GM10847 (cell line): ENCODE measurements around the gene PITHD1.

Source experiments
- POLR2A ChIP-seq: IDR thresholded peaks from 2 replicates; pipeline ENCODE4 v1.6.1; 2011; ENCODE audit not compliant: insufficient read length; ENCODE audit errors: extremely low read depth

Gene PITHD1

GRCh38 chr1:23803674-23804073 lies 25.5 kb downstream of the PITHD1 start:
- TF ChIP-seq POLR2A = no peak

- TF ChIP-seq POLR2A = no peak
Measured at GRCh38 chr1:23804183-23804835, 26.1 kb downstream of the PITHD1 start.

GRCh38 chr1:23805025-23805424 lies 26.8 kb downstream of the PITHD1 start:
- TF ChIP-seq POLR2A = no peak

GRCh38 chr1:23806280-23806679 lies 28.1 kb downstream of the PITHD1 start:
- TF ChIP-seq POLR2A = no peak

GRCh38 chr1:23807453-23807852 lies 29.2 kb downstream of the PITHD1 start:
- TF ChIP-seq POLR2A = no peak

GRCh38 chr1:23809751-23810171 lies 31.5 kb downstream of the PITHD1 start:
- TF ChIP-seq POLR2A = no peak

- no peak for TF ChIP-seq POLR2A
Measured at GRCh38 chr1:23810818-23811540, 32.8 kb downstream of the PITHD1 start.

- no peak for TF ChIP-seq POLR2A
Measured at GRCh38 chr1:23814016-23814415, 35.8 kb downstream of the PITHD1 start.

GRCh38 chr1:23816361-23816760 lies 38.1 kb downstream of the PITHD1 start:
- TF ChIP-seq POLR2A = no peak

GRCh38 chr1:23816906-23817305 lies 38.7 kb downstream of the PITHD1 start:
- TF ChIP-seq POLR2A = no peak

GRCh38 chr1:23817633-23818032 lies 39.4 kb downstream of the PITHD1 start:
- no peak for TF ChIP-seq POLR2A

- no peak for TF ChIP-seq POLR2A
Measured at GRCh38 chr1:23823767-23824166, 45.5 kb downstream of the PITHD1 start.

GRCh38 chr1:23824711-23825075 lies 46.5 kb downstream of the PITHD1 start:
- no peak for TF ChIP-seq POLR2A

GRCh38 chr1:23825076-23825761 lies 47.0 kb downstream of the PITHD1 start, which contains the start of gene HMGCL:
Gene HMGCL (minus strand): TSS chr1:23825429. CDS start chr1:23825415, 14 bp downstream.
- TF ChIP-seq POLR2A = peak; percentile 94

- no peak for TF ChIP-seq POLR2A
Measured at GRCh38 chr1:23825762-23826522, 47.7 kb downstream of the PITHD1 start.
